GM10266 (cell line): Measurements from ENCODE around the gene GZMH.

ENCODE experiments used
- DNase-seq: peaks from one replicate; pipeline ENCODE4 v3.0.0; 2012; ENCODE audit errors: extremely low spot score
- TF ChIP-seq, protein P1 (sequence below): IDR thresholded peaks from 2 replicates; pipeline ENCODE4 v1.5.1; 2012; ENCODE audit warnings: mild to moderate bottlenecking, low read depth; ENCODE audit not compliant: control insufficient read depth, insufficient read depth; ENCODE audit errors: missing control alignments

Gene GZMH

DNA sequence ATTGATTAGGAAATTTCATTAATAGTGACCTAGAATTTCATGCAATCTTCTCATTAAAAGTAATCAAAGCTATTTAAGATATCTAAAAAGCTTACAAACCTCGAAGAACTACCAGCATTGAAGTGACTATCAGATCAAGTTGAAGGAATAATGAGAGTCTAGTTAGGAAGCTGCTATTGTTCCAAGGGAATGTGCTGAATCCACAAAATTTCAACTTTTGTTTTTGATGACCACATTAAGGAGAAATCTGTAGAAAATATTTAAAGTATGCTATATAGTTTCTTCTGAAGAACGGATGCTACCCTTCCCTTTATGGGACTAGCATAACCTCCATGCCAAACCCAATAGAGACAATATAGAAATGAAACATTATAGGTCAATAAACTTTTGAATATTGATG, 30.9 kb downstream of the GZMH start:
- no peak for DNase-seq
- TF ChIP-seq, protein P1, sequence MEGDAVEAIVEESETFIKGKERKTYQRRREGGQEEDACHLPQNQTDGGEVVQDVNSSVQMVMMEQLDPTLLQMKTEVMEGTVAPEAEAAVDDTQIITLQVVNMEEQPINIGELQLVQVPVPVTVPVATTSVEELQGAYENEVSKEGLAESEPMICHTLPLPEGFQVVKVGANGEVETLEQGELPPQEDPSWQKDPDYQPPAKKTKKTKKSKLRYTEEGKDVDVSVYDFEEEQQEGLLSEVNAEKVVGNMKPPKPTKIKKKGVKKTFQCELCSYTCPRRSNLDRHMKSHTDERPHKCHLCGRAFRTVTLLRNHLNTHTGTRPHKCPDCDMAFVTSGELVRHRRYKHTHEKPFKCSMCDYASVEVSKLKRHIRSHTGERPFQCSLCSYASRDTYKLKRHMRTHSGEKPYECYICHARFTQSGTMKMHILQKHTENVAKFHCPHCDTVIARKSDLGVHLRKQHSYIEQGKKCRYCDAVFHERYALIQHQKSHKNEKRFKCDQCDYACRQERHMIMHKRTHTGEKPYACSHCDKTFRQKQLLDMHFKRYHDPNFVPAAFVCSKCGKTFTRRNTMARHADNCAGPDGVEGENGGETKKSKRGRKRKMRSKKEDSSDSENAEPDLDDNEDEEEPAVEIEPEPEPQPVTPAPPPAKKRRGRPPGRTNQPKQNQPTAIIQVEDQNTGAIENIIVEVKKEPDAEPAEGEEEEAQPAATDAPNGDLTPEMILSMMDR: no peak

DNA sequence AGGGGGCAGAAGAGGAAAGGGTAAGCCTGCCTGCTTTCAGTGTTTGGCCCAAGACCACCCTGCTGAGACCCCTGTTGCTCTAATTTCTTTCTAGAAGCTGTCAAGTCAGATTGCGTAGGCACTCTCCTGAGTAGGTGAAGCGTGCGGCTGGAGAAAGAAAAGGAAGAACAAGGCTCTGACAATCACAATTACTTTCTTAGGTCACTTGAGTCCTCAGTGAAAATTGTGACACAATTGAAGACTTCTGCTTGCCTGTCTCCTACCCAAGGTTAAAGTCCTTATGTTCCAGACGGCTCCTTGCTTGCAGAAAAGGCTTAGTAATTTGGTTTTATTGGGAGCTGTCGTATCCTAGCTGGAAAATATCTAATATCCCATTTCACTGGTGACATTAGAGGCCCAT, 32.7 kb downstream of the GZMH start:
- DNase-seq: no peak
- TF ChIP-seq, protein P1: no peak

DNA sequence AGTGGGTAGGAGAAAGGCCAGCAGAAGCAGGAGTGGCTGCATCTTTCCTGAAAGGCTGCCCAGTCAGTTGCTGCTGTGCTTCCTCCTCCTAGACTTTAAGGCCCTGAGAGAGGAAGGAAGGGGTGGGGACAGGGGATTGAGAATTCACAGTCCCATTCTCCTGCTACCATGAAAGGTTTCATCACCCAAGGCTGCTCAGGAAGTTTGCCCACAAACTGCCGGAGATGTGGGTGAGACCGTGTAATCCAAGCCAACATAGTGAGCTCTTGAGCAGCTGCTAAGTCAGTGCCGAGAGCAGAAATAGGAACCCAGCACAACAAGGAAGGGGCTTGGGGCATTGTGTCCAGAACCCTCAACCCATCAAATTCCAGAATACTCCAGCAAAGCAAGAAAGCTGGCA, 33.3 kb downstream of the GZMH start, which contains the start of gene CTSG:
CTSG (minus strand) TSS at position 69 of the 400 bp plus-strand sequence; CDS start at position 42, 27 bp downstream.
- TF ChIP-seq, protein P1: no peak
- no peak for DNase-seq

DNA sequence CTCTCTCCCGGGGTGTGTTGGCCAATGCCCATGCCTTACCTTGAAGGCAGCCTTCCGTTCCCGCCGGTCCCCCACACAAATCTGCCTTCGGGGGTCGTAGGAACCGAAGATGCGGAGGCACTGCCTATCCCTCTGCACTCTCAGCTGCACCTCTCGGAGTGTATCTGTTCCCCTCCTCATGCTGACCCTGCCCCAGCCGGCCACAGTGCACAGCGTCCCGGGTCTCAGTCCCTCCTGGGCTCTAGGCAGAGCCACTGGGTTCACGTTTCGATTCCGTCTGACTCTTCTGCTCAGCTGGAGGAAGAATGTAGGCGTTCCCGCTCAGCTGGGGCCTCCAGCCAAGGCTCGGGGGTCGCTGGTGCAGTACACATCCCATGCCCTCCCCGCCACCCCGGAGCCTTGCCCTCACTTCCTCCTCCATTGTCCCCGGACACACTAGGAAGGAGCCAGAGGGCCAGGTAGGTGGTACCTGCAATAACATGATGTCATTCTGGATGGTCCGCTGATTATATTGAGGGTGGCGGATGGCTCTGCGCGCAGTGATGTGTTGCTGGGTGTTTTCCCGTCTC, 35.2 kb downstream of the GZMH start:
- no peak for DNase-seq
- TF ChIP-seq, protein P1: no peak

DNA sequence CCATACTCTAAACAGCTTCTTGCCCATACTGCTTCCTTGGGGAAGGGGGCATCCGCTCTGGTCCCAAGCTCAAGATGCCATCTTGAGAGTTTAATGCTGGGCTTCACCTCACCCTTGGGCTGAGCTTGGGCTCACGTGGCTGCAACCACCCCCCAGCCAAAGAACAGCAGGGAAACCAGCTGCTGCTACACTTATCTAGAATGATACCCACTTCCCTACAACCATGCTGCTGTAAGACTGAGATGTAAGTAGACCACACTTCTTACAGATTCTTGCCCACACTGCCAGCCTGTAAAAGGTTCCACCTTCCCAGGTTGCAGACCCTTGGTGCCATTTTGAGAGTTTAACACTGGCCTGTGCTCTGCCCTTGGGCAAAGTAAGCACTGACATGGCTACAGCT, 43.2 kb downstream of the GZMH start:
- TF ChIP-seq, protein P1: no peak
- DNase-seq: no peak

DNA sequence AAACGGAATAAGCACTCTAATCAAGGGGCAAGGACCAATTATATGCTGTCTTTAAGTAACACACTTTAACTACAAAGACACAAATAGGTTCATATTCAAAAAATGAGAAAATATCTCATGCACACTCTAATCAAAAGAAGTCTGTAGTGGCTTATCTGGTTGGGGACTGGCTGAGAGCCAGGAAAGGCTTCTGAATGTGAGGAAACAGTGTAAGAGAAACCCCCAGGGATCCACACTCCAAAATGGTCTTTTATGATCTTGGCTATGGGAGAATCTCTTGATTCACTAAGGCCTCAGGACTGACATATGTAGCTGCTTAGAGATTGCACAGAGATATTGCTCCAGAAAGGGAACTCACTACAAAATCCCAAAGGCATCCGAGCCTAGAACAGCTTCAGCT, 43.7 kb downstream of the GZMH start:
- TF ChIP-seq, protein P1: no peak
- no peak for DNase-seq

DNA sequence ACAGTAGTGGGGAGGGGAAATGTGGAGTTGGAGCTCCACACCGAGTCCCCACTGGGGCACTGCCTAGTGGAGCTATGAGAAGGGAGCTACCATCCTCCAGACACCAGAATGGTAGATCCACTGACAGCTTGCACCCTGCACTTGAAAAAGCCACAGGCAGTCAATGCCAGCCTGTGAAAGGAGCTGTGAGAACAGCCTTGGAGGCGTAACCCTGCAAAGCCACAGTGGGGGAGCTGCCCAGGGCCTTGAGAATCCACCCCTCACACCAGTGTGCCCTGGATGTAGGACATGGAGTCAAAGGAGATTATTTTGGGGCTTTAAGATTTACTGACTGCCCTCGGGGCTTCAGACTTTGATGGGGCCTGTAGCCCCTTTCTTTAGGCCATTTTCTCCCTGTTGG, 46.0 kb downstream of the GZMH start:
- TF ChIP-seq, protein P1: no peak
- no peak for DNase-seq
